ENCODE measurements around the gene WSCD1.

Gene WSCD1

GRCh38 chr17:6069539-6070429 lies at the start of gene WSCD1:
WSCD1 (plus strand) TSS chr17:6070379; CDS start chr17:6080659, 10,280 bp downstream.
- peak within 1 kb of the TSS; percentile 91 to 96 (median 95) for H3K4me3 Mint-ChIP-seq
- H3K4me1 Mint-ChIP-seq: peaks cover 33% of the 10 kb centered on the region
- TF ChIP-seq CTCF (IDR thresholded peaks at IDR 0.05; ENCODE audit: unreplicated experiment in 3 of 3): no peak
- no peaks in the 10 kb centered on the region for H3K9me3 Mint-ChIP-seq
- peak within 1 kb of the TSS in 2 of 3 experiments; percentile 29 to 62 for H3K27ac Mint-ChIP-seq
- peaks cover 73% of the 10 kb centered on the region for H3K27me3 Mint-ChIP-seq (ENCODE audit: low read depth)
- no peaks in the 10 kb centered on the region for H3K36me3 Mint-ChIP-seq (ENCODE audit: low read depth)

GRCh38 chr17:6021011-6021400 lies 49.2 kb upstream of the WSCD1 start:
- Mint-ChIP-seq H3K27ac (no peak overlapping the region), H3K36me3 (ENCODE audit: low read depth) (no peaks in the 10 kb centered on the region), H3K4me1 (peaks cover 15% of the 10 kb centered on the region), H3K9me3 (peaks cover 3% of the 10 kb centered on the region), H3K4me3 (no peak overlapping the region), H3K27me3 (ENCODE audit: low read depth) (peaks cover 14% of the 10 kb centered on the region)
- TF ChIP-seq CTCF (IDR thresholded peaks at IDR 0.05; ENCODE audit: unreplicated experiment in 3 of 3): no peak

GRCh38 chr17:6021627-6022026 lies 48.6 kb upstream of the WSCD1 start:
- Mint-ChIP-seq H3K36me3 (ENCODE audit: low read depth) (no peaks in the 10 kb centered on the region), H3K9me3 (peaks cover 3% of the 10 kb centered on the region), H3K27me3 (ENCODE audit: low read depth) (peaks cover 14% of the 10 kb centered on the region), H3K4me3 (no peak overlapping the region), H3K27ac (no peak overlapping the region), H3K4me1 (peaks cover 15% of the 10 kb centered on the region)
- no peak for TF ChIP-seq CTCF (IDR thresholded peaks at IDR 0.05; ENCODE audit: unreplicated experiment in 3 of 3)

GRCh38 chr17:6023036-6023831 lies 46.9 kb upstream of the WSCD1 start:
- TF ChIP-seq CTCF (IDR thresholded peaks at IDR 0.05; ENCODE audit: unreplicated experiment in 3 of 3): no peak
- H3K27me3 Mint-ChIP-seq (ENCODE audit: low read depth): peaks cover 14% of the 10 kb centered on the region
- H3K36me3 Mint-ChIP-seq (ENCODE audit: low read depth): no peaks in the 10 kb centered on the region
- no peak overlapping the region for H3K4me3 Mint-ChIP-seq
- peaks cover 25% of the 10 kb centered on the region for H3K4me1 Mint-ChIP-seq
- peak overlapping the region; percentile 1 to 89 (median 52) for H3K27ac Mint-ChIP-seq
- peaks cover 3% of the 10 kb centered on the region for H3K9me3 Mint-ChIP-seq

GRCh38 chr17:6024576-6024975 lies 45.6 kb upstream of the WSCD1 start:
- no peak overlapping the region for H3K4me3 Mint-ChIP-seq
- H3K9me3 Mint-ChIP-seq: peaks cover 3% of the 10 kb centered on the region
- no peak for TF ChIP-seq CTCF (IDR thresholded peaks at IDR 0.05; ENCODE audit: unreplicated experiment in 3 of 3)
- H3K27ac Mint-ChIP-seq: no peak overlapping the region
- H3K27me3 Mint-ChIP-seq (ENCODE audit: low read depth): peaks cover 8% of the 10 kb centered on the region
- no peaks in the 10 kb centered on the region for H3K36me3 Mint-ChIP-seq (ENCODE audit: low read depth)
- peaks cover 25% of the 10 kb centered on the region for H3K4me1 Mint-ChIP-seq
